Dermis blood vessel endothelial cell (primary cell): Measurements from ENCODE around the gene HSDL2. TPM values are rescaled to one million over a fixed set of nuclear protein-coding genes. Genes with fewer than 3 reads are reported as not detected.
A peak's percentile ranks its signal among the peaks of the same experiment; 100 is the strongest.
"Not testable (repeated sequence)": the region's sequence is repeated elsewhere in the genome, so short reads cannot be mapped to it uniquely, and the experiment has no call there.

Experiments used
- DNase-seq: peaks from one replicate; pipeline ENCODE4 v3.0.0; 2010
- total RNA-seq: library from RNA; depleted of rRNA; stranded (reverse); fragments of >200 nt; gene quantifications from 2 replicates; pipeline ENCODE4 v1.2.3, GENCODE V29; 2014

The HSDL2 gene
- total RNA-seq: 23.5 and 31.8 TPM in 2 replicates

GRCh38 chr9:112380102-112380824 lies at the start of gene HSDL2:
Gene HSDL2, plus strand, starts transcription at chr9:112380108. Its CDS starts 56 bp downstream, at chr9:112380164.
- DNase-seq: peak; percentile 55

GRCh38 chr9:112331674-112331952 lies 48.3 kb upstream of the HSDL2 start:
- DNase-seq: no peak

- no peak for DNase-seq
These were observed 47.7 kb upstream of the HSDL2 start for GRCh38 chr9:112332214-112332613.

- DNase-seq: no peak
These were observed 47.3 kb upstream of the HSDL2 start for GRCh38 chr9:112332674-112332976.

GRCh38 chr9:112332977-112333638 lies 46.8 kb upstream of the HSDL2 start, which contains the start of gene PTBP3:
Gene PTBP3, minus strand, starts transcription at chr9:112333619. Its CDS starts 35,754 bp downstream, at chr9:112297865.
- peak; percentile 84 for DNase-seq

- peak; percentile 97 for DNase-seq
These were observed 46.1 kb upstream of the HSDL2 start for GRCh38 chr9:112333639-112334431.

- peak; percentile 49 for DNase-seq
These were observed 45.5 kb upstream of the HSDL2 start for GRCh38 chr9:112334432-112334841.

- DNase-seq: no peak
These were observed 42.4 kb upstream of the HSDL2 start for GRCh38 chr9:112337547-112337946.

GRCh38 chr9:112338561-112338960 lies 41.3 kb upstream of the HSDL2 start:
- DNase-seq: no peak

GRCh38 chr9:112339886-112340285 lies 40.0 kb upstream of the HSDL2 start:
- no peak for DNase-seq

GRCh38 chr9:112341730-112342129 lies 38.2 kb upstream of the HSDL2 start:
- peak; percentile 21 for DNase-seq

GRCh38 chr9:112348257-112349007 lies 31.5 kb upstream of the HSDL2 start:
- peak; percentile 87 for DNase-seq

GRCh38 chr9:112349008-112349333 lies 30.9 kb upstream of the HSDL2 start:
- no peak for DNase-seq

- no peak for DNase-seq
These were observed 28.7 kb upstream of the HSDL2 start for GRCh38 chr9:112351184-112351583.

GRCh38 chr9:112352209-112352608 lies 27.7 kb upstream of the HSDL2 start:
- DNase-seq: no peak

GRCh38 chr9:112354081-112354743 lies 25.7 kb upstream of the HSDL2 start:
- DNase-seq: no peak

- no peak for DNase-seq
These were observed 24.4 kb upstream of the HSDL2 start for GRCh38 chr9:112355427-112355897.

GRCh38 chr9:112360047-112360804 lies 19.7 kb upstream of the HSDL2 start:
- peak; percentile 52 for DNase-seq

GRCh38 chr9:112361601-112362000 lies 18.3 kb upstream of the HSDL2 start:
- DNase-seq: peak; percentile 71

- DNase-seq: no peak
These were observed 15.1 kb upstream of the HSDL2 start for GRCh38 chr9:112364761-112365160.

- not testable (repeated sequence) for DNase-seq
These were observed 14.7 kb upstream of the HSDL2 start for GRCh38 chr9:112365257-112365656.

GRCh38 chr9:112366591-112366990 lies 13.3 kb upstream of the HSDL2 start:
- DNase-seq: no peak
